SK-N-MC (cell line): ENCODE measurements around the gene PHF23.

Experiments used
- EZH2 ChIP-seq: fragments of 200-600 bp; sonication (generic); IDR thresholded peaks from one replicate; pipeline ENCODE4 v1.6.1; 2017; ENCODE audit warnings: antibody characterized with exemption
- POLR2AphosphoS5 ChIP-seq: IDR thresholded peaks from 2 replicates; pipeline ENCODE4 v1.6.1; 2012; ENCODE audit warnings: mild to moderate bottlenecking, low read depth, low read length, borderline replicate concordance

- TF ChIP-seq POLR2AphosphoS5: no peak
- TF ChIP-seq EZH2: no peak
Observed at GRCh38 chr17:7249214-7249613, 10.0 kb upstream of the PHF23 start.
